Neural crest cell (in vitro differentiated cells): ENCODE results near the gene PEAK1. TPM values are rescaled to one million over a fixed set of nuclear protein-coding genes. Genes with fewer than 3 reads are reported as not detected.

Source experiments
- DNase-seq: peaks from one replicate; pipeline ENCODE4 v3.0.0; 2021; ENCODE audit warnings: low read depth, mixed read lengths, low spot score
- H3K27ac Mint-ChIP-seq: one replicate; pipeline ENCODE4 v1.8.0; 2021; ENCODE audit warnings: mild to moderate bottlenecking, mixed read lengths; ENCODE audit not compliant: unreplicated experiment
- H3K27me3 Mint-ChIP-seq: 2 replicates; pipeline ENCODE4 v1.8.0; 2021; ENCODE audit warnings: low read depth, mild to moderate bottlenecking, mixed read lengths
- H3K36me3 Mint-ChIP-seq: 2 replicates; pipeline ENCODE4 v1.8.0; 2021; ENCODE audit warnings: low read depth, mild to moderate bottlenecking, mixed read lengths
- H3K4me1 Mint-ChIP-seq: 2 replicates; pipeline ENCODE4 v1.8.0; 2021; ENCODE audit warnings: mixed read lengths
- H3K4me3 Mint-ChIP-seq: one replicate; pipeline ENCODE4 v1.8.0; 2021; ENCODE audit warnings: mild to moderate bottlenecking, mixed read lengths
- H3K9me3 Mint-ChIP-seq: 2 replicates; pipeline ENCODE4 v1.8.0; 2021; ENCODE audit warnings: mixed read lengths
- total RNA-seq: library from RNA; stranded (reverse); gene quantifications from 2 replicates; pipeline ENCODE4 v1.2.1, GENCODE V29; 2021
- TF ChIP-seq, protein P1 (sequence below): fragments of 200-600 bp; sonication (generic); conservative IDR thresholded peaks from 2 replicates; pipeline ENCODE4 v1.5.0; 2021; ENCODE audit warnings: antibody characterized with exemption, mild to moderate bottlenecking

Gene PEAK1
- total RNA-seq, 1 donor from 2014 or later: 26.0 TPM

DNA sequence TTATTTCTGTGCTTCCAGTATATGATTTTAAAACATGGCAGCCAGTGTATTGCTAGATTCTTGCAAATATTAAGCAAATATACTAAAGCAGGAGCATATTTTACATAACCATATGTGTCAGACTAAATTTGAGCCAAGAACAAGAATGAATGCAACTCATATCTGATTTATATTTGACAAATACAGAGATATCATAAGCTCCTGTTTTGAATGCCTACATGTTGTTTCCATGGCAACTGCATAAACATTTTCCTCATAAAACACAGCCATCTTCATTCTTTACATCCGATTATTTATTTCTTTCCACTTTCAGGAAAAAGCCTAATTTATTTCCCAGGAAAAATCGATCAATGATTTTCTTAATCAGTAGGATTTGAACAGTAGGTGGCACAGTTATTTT, 176.8 kb downstream of the PEAK1 start:
- no peaks in the 10 kb centered on the region for H3K4me1 Mint-ChIP-seq
- H3K36me3 Mint-ChIP-seq: no peaks in the 10 kb centered on the region
- TF ChIP-seq, protein P1, sequence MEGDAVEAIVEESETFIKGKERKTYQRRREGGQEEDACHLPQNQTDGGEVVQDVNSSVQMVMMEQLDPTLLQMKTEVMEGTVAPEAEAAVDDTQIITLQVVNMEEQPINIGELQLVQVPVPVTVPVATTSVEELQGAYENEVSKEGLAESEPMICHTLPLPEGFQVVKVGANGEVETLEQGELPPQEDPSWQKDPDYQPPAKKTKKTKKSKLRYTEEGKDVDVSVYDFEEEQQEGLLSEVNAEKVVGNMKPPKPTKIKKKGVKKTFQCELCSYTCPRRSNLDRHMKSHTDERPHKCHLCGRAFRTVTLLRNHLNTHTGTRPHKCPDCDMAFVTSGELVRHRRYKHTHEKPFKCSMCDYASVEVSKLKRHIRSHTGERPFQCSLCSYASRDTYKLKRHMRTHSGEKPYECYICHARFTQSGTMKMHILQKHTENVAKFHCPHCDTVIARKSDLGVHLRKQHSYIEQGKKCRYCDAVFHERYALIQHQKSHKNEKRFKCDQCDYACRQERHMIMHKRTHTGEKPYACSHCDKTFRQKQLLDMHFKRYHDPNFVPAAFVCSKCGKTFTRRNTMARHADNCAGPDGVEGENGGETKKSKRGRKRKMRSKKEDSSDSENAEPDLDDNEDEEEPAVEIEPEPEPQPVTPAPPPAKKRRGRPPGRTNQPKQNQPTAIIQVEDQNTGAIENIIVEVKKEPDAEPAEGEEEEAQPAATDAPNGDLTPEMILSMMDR: no peak
- H3K27me3 Mint-ChIP-seq: no peaks in the 10 kb centered on the region
- no peaks in the 10 kb centered on the region for H3K9me3 Mint-ChIP-seq
- H3K27ac Mint-ChIP-seq: no peak overlapping the region
- no peak overlapping the region for H3K4me3 Mint-ChIP-seq
- DNase-seq: no peak

DNA sequence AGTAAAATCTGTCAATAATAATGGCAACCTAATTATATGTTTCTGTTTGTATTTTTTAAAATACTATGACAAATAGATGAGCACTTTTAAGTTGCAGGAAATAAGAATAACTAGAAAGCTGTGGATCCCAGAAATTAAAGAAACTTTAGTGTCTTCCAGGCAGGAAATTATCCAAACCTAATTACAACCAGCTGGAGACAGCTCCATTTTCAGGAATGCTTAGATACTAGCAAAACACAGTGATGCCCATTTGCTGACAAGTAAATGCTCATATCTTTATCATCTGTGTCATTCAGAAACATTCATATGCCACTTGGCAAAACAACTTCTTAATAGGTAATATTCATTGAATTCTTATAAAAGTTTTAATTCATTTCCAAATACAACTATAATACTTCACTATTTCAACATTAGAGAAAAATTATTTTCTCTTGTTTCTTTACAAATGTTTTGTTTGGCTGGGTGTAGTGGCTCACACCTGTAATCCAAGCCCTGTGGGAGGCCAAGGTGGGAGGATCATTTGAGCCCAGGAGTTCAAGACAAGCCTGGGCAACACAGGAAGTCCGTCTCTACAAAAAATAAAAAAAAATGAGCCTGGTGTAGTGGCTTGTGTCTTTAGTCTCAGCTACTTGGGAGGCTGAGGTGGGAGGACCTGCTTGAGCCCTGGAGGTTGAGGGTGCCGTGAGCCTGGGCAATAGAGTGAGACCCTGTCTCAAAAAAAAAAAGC, 179.9 kb downstream of the PEAK1 start:
- Mint-ChIP-seq H3K36me3 (peaks cover 10% of the 10 kb centered on the region), H3K27me3 (no peaks in the 10 kb centered on the region), H3K27ac (no peak overlapping the region), H3K9me3 (peaks cover 3% of the 10 kb centered on the region), H3K4me1 (no peaks in the 10 kb centered on the region), H3K4me3 (no peak overlapping the region)
- TF ChIP-seq, protein P1: no peak
- no peak for DNase-seq

DNA sequence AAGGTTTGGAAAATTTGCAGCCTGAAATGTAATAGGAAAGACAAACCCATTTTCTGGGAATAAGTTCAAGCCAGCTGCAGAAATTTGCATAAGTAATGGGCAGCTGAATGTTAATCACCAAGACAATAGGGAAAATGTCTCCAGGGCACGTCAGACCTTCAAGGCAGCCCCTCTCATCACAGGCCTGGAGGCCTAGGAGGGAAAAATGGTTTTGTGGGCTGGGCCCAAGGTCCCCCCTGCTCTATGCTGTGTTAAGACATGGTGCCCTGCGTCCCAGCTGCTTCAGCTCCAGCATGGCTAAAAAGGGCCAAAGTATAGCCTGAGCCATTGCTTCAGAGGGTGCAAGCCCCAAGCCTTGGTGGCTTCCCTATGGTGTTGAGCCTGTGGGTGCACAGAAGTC, 184.3 kb downstream of the PEAK1 start:
- peaks cover 5% of the 10 kb centered on the region for H3K9me3 Mint-ChIP-seq
- peaks cover 13% of the 10 kb centered on the region for H3K36me3 Mint-ChIP-seq
- DNase-seq: no peak
- H3K4me1 Mint-ChIP-seq: no peaks in the 10 kb centered on the region
- TF ChIP-seq, protein P1: no peak
- no peak overlapping the region for H3K4me3 Mint-ChIP-seq
- H3K27me3 Mint-ChIP-seq: no peaks in the 10 kb centered on the region
- H3K27ac Mint-ChIP-seq: no peak overlapping the region

DNA sequence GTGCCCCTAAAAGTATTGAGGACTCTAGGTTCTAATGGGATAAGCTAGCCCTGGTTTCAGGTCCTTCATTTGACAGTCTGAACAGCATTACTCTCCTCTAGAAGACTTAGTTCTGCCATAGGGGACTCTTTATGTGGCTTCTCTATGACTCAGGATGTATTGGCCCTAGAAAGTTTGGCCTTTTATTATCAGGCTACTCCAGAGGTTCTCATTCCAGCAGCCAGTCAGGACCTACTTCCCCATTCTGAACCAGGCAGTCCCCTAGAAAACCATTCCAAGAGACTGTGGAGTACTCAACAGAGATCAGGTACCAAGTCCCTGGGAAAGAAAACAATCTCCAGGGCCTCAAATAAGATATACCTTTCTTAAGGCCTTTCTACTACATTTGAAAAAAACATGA, 191.1 kb downstream of the PEAK1 start:
- Mint-ChIP-seq H3K9me3 (no peaks in the 10 kb centered on the region), H3K27ac (no peak overlapping the region), H3K4me1 (peaks cover 17% of the 10 kb centered on the region), H3K27me3 (no peaks in the 10 kb centered on the region), H3K4me3 (no peak overlapping the region), H3K36me3 (no peaks in the 10 kb centered on the region)
- DNase-seq: no peak
- TF ChIP-seq, protein P1: no peak

DNA sequence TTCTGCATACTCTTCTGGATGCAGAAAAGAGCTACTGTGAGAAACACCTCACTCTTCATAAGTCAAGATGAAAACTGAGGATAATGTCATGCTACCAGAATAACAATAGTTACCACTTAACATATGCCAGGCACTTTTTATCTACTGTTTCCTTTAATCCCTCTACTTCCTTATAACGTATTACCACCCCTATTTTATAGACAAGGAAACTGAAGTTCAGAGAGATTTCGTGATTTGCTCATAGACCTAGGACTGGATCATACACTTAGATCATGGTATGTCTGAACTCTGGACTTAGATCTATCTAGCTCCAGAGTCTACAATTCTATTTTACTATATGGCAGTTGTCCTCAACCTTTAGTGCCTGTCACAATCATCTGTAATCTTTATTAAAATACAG, 193.3 kb downstream of the PEAK1 start:
- H3K4me3 Mint-ChIP-seq: no peak overlapping the region
- TF ChIP-seq, protein P1: no peak
- H3K27ac Mint-ChIP-seq: no peak overlapping the region
- H3K4me1 Mint-ChIP-seq: peaks cover 25% of the 10 kb centered on the region
- no peaks in the 10 kb centered on the region for H3K9me3 Mint-ChIP-seq
- no peak for DNase-seq
- no peaks in the 10 kb centered on the region for H3K36me3 Mint-ChIP-seq
- no peaks in the 10 kb centered on the region for H3K27me3 Mint-ChIP-seq
